HEK293 (cell line): ENCODE data around the gene TNNI3.
A peak's percentile ranks its signal among the peaks of the same experiment; 100 is the strongest.

Experiments
- KLF16 ChIP-seq: fragments of 450-650 bp; formaldehyde crosslinking; IDR thresholded peaks from 2 replicates; pipeline ENCODE4 v1.5.1; 2017; ENCODE audit warnings: missing biosample characterization, missing genetic modification characterization
- KLF7 ChIP-seq: fragments of 450-650 bp; formaldehyde crosslinking; IDR thresholded peaks from 2 replicates; pipeline ENCODE4 v1.5.1; 2016; ENCODE audit warnings: missing biosample characterization, missing genetic modification characterization, borderline replicate concordance
- KLF8 ChIP-seq: fragments of 450-650 bp; formaldehyde crosslinking; IDR thresholded peaks from 2 replicates; pipeline ENCODE4 v1.5.1; 2016; ENCODE audit warnings: missing biosample characterization, missing genetic modification characterization
- SETDB1 ChIP-seq: IDR thresholded peaks from one replicate; pipeline ENCODE4 v1.6.1; 2017; ENCODE audit warnings: mild to moderate bottlenecking, low read length, moderate library complexity, mixed read lengths; ENCODE audit not compliant: insufficient read length
- ZBTB17 ChIP-seq: fragments of 450-650 bp; formaldehyde crosslinking; IDR thresholded peaks from 2 replicates; pipeline ENCODE4 v1.5.1; 2016; ENCODE audit warnings: missing biosample characterization, missing genetic modification characterization
- ZNF114 ChIP-seq: fragments of 450-650 bp; formaldehyde crosslinking; IDR thresholded peaks from 2 replicates; pipeline ENCODE4 v1.5.0; 2017; ENCODE audit warnings: missing biosample characterization, missing genetic modification characterization
- ZNF174 ChIP-seq: fragments of 450-650 bp; formaldehyde crosslinking; IDR thresholded peaks from 2 replicates; pipeline ENCODE4 v1.5.0; 2017; ENCODE audit warnings: missing biosample characterization, mild to moderate bottlenecking, missing genetic modification characterization
- ZNF274 ChIP-seq, 2 experiments: fragments of 200-500 bp in 1 of 2; fragments of 450-650 bp in 1 of 2; sonication (Bioruptor generic) in 1 of 2; formaldehyde crosslinking in 1 of 2; IDR thresholded peaks; 2 replicates each; pipeline versions ENCODE4 v1.5.1 to v1.6.1; 2014 to 2016; ENCODE audit warnings: borderline replicate concordance in 1 of 2, inconsistent platforms in 1 of 2, low read length in 1 of 2, missing biosample characterization in 1 of 2, missing genetic modification characterization in 1 of 2
- ZNF501 ChIP-seq: fragments of 450-650 bp; formaldehyde crosslinking; IDR thresholded peaks from 2 replicates; pipeline ENCODE4 v1.5.1; 2016; ENCODE audit warnings: missing biosample characterization, missing genetic modification characterization
- ZNF768 ChIP-seq: fragments of 450-650 bp; formaldehyde crosslinking; IDR thresholded peaks from 2 replicates; pipeline ENCODE4 v1.5.1; 2018; ENCODE audit warnings: missing biosample characterization, mild to moderate bottlenecking, missing genetic modification characterization
- TF ChIP-seq, protein P1 (sequence below): fragments of 450-650 bp; formaldehyde crosslinking; IDR thresholded peaks from 2 replicates; pipeline ENCODE4 v1.5.1; 2016; ENCODE audit warnings: missing biosample characterization, missing genetic modification characterization
- TF ChIP-seq, protein P2 (sequence below): fragments of 450-650 bp; formaldehyde crosslinking; IDR thresholded peaks from 2 replicates; pipeline ENCODE4 v1.5.1; 2016; ENCODE audit warnings: missing biosample characterization, missing genetic modification characterization
- TF ChIP-seq, protein P3 (sequence below): fragments of 450-650 bp; formaldehyde crosslinking; optimal IDR thresholded peaks from 2 replicates; pipeline ENCODE3; 2016; ENCODE audit warnings: missing biosample characterization, mild to moderate bottlenecking, missing genetic modification characterization
- TF ChIP-seq, protein P4 (sequence below): fragments of 450-650 bp; formaldehyde crosslinking; IDR thresholded peaks from 2 replicates; pipeline ENCODE4 v1.5.1; 2016; ENCODE audit warnings: missing biosample characterization, missing genetic modification characterization

DNA sequence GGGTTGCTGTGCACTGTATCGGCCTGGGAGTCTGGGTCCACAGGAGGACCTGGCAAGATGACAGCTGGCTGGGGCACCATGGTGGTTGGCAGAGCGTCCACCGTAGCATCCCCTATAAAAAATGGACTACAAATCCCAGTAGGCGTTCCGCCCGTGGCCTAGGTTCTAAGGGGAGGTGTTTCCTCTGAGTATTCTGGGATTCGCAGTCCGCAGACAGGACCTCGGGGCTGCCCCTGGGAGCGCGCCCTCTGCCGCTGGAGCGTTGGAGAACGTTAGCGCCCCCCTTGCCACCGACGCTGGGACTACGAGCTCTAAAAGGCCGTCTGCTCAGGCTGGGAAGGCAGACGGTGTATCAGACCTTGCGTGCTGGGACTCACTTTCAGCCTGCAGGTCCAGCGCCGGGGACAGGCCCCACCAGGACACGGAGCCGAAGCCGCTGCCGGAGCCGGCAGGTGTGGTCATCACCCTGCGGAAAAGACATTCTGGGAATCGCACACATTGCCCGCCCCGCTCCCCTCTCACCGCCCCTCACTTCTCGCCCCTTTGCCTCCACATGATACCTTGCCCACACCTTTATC, 8.5 kb upstream of the TNNI3 start:
- TF ChIP-seq, protein P1, sequence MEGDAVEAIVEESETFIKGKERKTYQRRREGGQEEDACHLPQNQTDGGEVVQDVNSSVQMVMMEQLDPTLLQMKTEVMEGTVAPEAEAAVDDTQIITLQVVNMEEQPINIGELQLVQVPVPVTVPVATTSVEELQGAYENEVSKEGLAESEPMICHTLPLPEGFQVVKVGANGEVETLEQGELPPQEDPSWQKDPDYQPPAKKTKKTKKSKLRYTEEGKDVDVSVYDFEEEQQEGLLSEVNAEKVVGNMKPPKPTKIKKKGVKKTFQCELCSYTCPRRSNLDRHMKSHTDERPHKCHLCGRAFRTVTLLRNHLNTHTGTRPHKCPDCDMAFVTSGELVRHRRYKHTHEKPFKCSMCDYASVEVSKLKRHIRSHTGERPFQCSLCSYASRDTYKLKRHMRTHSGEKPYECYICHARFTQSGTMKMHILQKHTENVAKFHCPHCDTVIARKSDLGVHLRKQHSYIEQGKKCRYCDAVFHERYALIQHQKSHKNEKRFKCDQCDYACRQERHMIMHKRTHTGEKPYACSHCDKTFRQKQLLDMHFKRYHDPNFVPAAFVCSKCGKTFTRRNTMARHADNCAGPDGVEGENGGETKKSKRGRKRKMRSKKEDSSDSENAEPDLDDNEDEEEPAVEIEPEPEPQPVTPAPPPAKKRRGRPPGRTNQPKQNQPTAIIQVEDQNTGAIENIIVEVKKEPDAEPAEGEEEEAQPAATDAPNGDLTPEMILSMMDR: peak; percentile 100
- no peak for TF ChIP-seq SETDB1
- TF ChIP-seq, protein P2, sequence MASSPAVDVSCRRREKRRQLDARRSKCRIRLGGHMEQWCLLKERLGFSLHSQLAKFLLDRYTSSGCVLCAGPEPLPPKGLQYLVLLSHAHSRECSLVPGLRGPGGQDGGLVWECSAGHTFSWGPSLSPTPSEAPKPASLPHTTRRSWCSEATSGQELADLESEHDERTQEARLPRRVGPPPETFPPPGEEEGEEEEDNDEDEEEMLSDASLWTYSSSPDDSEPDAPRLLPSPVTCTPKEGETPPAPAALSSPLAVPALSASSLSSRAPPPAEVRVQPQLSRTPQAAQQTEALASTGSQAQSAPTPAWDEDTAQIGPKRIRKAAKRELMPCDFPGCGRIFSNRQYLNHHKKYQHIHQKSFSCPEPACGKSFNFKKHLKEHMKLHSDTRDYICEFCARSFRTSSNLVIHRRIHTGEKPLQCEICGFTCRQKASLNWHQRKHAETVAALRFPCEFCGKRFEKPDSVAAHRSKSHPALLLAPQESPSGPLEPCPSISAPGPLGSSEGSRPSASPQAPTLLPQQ: no peak; the same call in 1 of the 2 replicates
- no peak for TF ChIP-seq ZNF174
- TF ChIP-seq KLF7 (tag by site-specific recombination): no peak
- TF ChIP-seq, protein P3, sequence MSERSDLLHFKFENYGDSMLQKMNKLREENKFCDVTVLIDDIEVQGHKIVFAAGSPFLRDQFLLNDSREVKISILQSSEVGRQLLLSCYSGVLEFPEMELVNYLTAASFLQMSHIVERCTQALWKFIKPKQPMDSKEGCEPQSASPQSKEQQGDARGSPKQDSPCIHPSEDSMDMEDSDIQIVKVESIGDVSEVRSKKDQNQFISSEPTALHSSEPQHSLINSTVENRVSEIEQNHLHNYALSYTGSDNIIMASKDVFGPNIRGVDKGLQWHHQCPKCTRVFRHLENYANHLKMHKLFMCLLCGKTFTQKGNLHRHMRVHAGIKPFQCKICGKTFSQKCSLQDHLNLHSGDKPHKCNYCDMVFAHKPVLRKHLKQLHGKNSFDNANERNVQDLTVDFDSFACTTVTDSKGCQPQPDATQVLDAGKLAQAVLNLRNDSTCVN (tag by site-specific recombination): peak; percentile 67
- TF ChIP-seq ZNF274 (IDR thresholded peaks at IDR 0.05; ENCODE audit: low read length): no peak
- TF ChIP-seq ZNF274 (tag by site-specific recombination; IDR thresholded peaks at IDR 0.05; ENCODE audit: borderline replicate concordance): no peak
- TF ChIP-seq, protein P4, sequence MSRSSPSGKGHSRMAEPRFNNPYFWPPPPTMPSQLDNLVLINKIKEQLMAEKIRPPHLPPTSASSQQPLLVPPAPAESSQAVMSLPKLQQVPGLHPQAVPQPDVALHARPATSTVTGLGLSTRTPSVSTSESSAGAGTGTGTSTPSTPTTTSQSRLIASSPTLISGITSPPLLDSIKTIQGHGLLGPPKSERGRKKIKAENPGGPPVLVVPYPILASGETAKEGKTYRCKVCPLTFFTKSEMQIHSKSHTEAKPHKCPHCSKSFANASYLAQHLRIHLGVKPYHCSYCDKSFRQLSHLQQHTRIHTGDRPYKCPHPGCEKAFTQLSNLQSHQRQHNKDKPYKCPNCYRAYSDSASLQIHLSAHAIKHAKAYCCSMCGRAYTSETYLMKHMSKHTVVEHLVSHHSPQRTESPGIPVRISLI (tag by site-specific recombination): no peak
- TF ChIP-seq ZNF501 (tag by site-specific recombination): peak; percentile 63; the same call in 1 of the 2 replicates
- no peak for TF ChIP-seq ZNF768 (tag by site-specific recombination)
- no peak for TF ChIP-seq ZNF114 (tag by site-specific recombination)
- peak; percentile 83 for TF ChIP-seq ZBTB17 (tag by site-specific recombination)
- no peak for TF ChIP-seq KLF8 (tag by site-specific recombination)
- TF ChIP-seq KLF16 (tag by site-specific recombination): 0 out of 2 replicates have a peak, but pooled peaks have one; percentile 14
